OCI-LY3 (cell line): ENCODE measurements around the gene TSPAN9.

Experiments used
- CTCF ChIP-seq: fragments of 200-600, 300-600 bp; sonication (generic); IDR thresholded peaks from 2 replicates; pipeline ENCODE4 v1.5.1; 2014; ENCODE audit warnings: antibody characterized with exemption, low read length, low read depth
- EZH2phosphoT487 ChIP-seq: fragments of 200-600 bp; shearing (Covaris generic); IDR thresholded peaks from 2 replicates; pipeline ENCODE4 v1.6.1; 2018; ENCODE audit warnings: antibody characterized with exemption, mixed run types, low read depth

GRCh38 chr12:3281588-3282383 is 204.6 kb downstream of the TSPAN9 start:
- TF ChIP-seq CTCF (no peak), EZH2phosphoT487 (no peak)
